Hepatocyte (in vitro differentiated cells): ENCODE measurements around the gene SCP2D1.

Experiments
- CTCF ChIP-seq: fragments of 200-600 bp; sonication (generic); IDR thresholded peaks from 2 replicates; pipeline ENCODE4 v1.5.1; 2016; ENCODE audit warnings: antibody characterized with exemption, mild to moderate bottlenecking; ENCODE audit not compliant: poor library complexity
- EZH2phosphoT487 ChIP-seq: fragments of 200-600 bp; sonication (generic); IDR thresholded peaks from one replicate; pipeline ENCODE4 v1.6.1; 2018; ENCODE audit warnings: antibody characterized with exemption, mild to moderate bottlenecking, low read depth, moderate library complexity; ENCODE audit not compliant: unreplicated experiment, severe bottlenecking

- peak; percentile 22 for TF ChIP-seq CTCF
- no peak for TF ChIP-seq EZH2phosphoT487
Measured at GRCh38 chr20:18793625-18794427, 19.8 kb upstream of the SCP2D1 start.
